PC-3 (cell line): ENCODE measurements around the gene RPLP2.

Source experiments
- EZH2 ChIP-seq: fragments of 300-600 bp; sonication (generic); IDR thresholded peaks from one replicate; pipeline ENCODE4 v1.6.1; 2017; ENCODE audit warnings: antibody characterized with exemption, mild to moderate bottlenecking, low read length; ENCODE audit not compliant: unreplicated experiment
- EZH2phosphoT487 ChIP-seq: fragments of 300-600 bp; sonication (generic); IDR thresholded peaks from 2 replicates; pipeline ENCODE4 v1.6.1; 2018; ENCODE audit warnings: mild to moderate bottlenecking, antibody characterized with exemption, low read length, borderline replicate concordance
- TF ChIP-seq, protein P1 (sequence below): fragments of 300-600 bp; sonication (generic); conservative IDR thresholded peaks from 2 replicates; pipeline ENCODE4 v1.5.1; 2017; ENCODE audit warnings: antibody characterized with exemption, low read depth, mild to moderate bottlenecking, low read length

DNA sequence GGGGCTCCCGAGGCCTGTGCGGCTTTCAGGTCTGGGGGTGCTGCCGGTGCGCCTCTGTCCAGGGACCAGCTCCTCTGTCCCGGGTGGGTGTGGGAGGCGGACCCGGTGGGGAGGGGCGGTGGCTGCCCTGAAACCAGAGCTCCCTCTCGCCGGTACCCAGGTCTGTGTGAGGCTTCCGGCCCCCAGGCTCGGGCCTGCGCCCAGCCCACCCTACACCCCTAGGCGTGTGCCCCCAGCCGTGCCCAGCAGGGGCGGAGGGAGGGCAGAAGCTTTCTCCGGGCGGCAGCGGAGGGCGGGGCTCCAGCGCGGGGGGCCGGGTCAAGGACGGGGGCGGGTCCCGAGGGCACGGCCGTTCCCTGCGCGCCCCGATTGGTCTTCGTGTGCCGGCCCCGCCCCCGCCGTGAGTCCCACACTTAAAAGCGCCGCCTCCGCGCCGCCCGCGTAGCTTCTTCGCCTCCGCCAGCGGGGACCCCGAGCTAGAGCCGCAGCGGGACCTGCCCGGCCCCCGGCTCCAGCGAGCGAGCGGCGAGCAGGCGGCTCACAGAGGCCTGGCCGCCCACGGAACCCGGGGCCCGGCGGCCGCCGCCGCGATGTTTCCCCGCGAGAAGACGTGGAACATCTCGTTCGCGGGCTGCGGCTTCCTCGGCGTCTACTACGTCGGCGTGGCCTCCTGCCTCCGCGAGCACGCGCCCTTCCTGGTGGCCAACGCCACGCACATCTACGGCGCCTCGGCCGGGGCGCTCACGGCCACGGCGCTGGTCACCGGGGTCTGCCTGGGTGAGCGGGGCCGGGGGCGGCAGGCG, 9.6 kb downstream of the RPLP2 start:
- TF ChIP-seq, protein P1, sequence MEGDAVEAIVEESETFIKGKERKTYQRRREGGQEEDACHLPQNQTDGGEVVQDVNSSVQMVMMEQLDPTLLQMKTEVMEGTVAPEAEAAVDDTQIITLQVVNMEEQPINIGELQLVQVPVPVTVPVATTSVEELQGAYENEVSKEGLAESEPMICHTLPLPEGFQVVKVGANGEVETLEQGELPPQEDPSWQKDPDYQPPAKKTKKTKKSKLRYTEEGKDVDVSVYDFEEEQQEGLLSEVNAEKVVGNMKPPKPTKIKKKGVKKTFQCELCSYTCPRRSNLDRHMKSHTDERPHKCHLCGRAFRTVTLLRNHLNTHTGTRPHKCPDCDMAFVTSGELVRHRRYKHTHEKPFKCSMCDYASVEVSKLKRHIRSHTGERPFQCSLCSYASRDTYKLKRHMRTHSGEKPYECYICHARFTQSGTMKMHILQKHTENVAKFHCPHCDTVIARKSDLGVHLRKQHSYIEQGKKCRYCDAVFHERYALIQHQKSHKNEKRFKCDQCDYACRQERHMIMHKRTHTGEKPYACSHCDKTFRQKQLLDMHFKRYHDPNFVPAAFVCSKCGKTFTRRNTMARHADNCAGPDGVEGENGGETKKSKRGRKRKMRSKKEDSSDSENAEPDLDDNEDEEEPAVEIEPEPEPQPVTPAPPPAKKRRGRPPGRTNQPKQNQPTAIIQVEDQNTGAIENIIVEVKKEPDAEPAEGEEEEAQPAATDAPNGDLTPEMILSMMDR: no peak
- TF ChIP-seq EZH2 (no peak), EZH2phosphoT487 (no peak)
